Immature natural killer cell (primary cell): Measurements from ENCODE around the gene TTC3. TPM values are rescaled to one million over a fixed set of nuclear protein-coding genes. Genes with fewer than 3 reads are reported as not detected.

Source experiments
- DNase-seq, 3 donors: peaks; one replicate each; pipeline ENCODE4 v3.0.0; 2022; ENCODE audit warnings: mixed read lengths in 1 of 3
- H3K27ac Mint-ChIP-seq, 6 donors: one replicate each; pipeline ENCODE4 v1.8.0; 2020; ENCODE audit warnings: mixed read lengths in 6 of 6, mild to moderate bottlenecking in 5 of 6, inconsistent platforms in 4 of 6, moderate library complexity in 3 of 6
- H3K27me3 Mint-ChIP-seq, 3 donors: one replicate each; pipeline ENCODE4 v1.8.0; 2020 to 2021; ENCODE audit warnings: low read depth in 3 of 3, mild to moderate bottlenecking in 3 of 3, mixed read lengths in 3 of 3, moderate library complexity in 3 of 3, inconsistent platforms in 1 of 3
- H3K36me3 Mint-ChIP-seq, 3 donors: one replicate each; pipeline ENCODE4 v1.8.0; 2020; ENCODE audit warnings: mixed read lengths in 3 of 3, inconsistent platforms in 2 of 3, mild to moderate bottlenecking in 2 of 3
- H3K4me1 Mint-ChIP-seq, 2 donors: one replicate each; pipeline ENCODE4 v1.8.0; 2020; ENCODE audit warnings: inconsistent platforms in 2 of 2, mild to moderate bottlenecking in 2 of 2, mixed read lengths in 2 of 2, moderate library complexity in 1 of 2
- H3K4me3 Mint-ChIP-seq, 5 donors: one replicate each; pipeline ENCODE4 v1.8.0; 2020; ENCODE audit warnings: mild to moderate bottlenecking in 5 of 5, mixed read lengths in 5 of 5, inconsistent platforms in 3 of 5, moderate library complexity in 3 of 5
- H3K9me3 Mint-ChIP-seq, 6 donors: one replicate each; pipeline ENCODE4 v1.8.0; 2020; ENCODE audit warnings: mild to moderate bottlenecking in 6 of 6, mixed read lengths in 6 of 6, inconsistent platforms in 4 of 6, moderate library complexity in 3 of 6
- polyA plus RNA-seq, 3 donors: library from polyadenylated mRNA; unstranded; fragments of 300-500 nt; fragmentation: Illumina TruSeq; gene quantifications; one replicate each; pipeline ENCODE4 v1.2.3, GENCODE V29; 2021

The TTC3 gene
- polyA plus RNA-seq, 3 donors from 2014 or later, result 26.9 to 67.8 (median 31.2) TPM

GRCh38 chr21:37153935-37154350 lies 80.9 kb downstream of the TTC3 start:
- no peak overlapping the region for H3K27ac Mint-ChIP-seq
- peaks cover 33 to 60% (median 36%) of the 10 kb centered on the region in 3 donors for H3K36me3 Mint-ChIP-seq

GRCh38 chr21:37155186-37155585 lies 82.1 kb downstream of the TTC3 start:
- no peak overlapping the region for H3K4me3 Mint-ChIP-seq
- peaks cover 27 to 61% (median 35%) of the 10 kb centered on the region in 3 donors for H3K36me3 Mint-ChIP-seq
- no peaks in the 10 kb centered on the region for H3K4me1 Mint-ChIP-seq
- H3K27ac Mint-ChIP-seq, result no peak overlapping the region
- peaks cover 0 to 3% (median 0%) of the 10 kb centered on the region in 3 donors for H3K27me3 Mint-ChIP-seq
- H3K9me3 Mint-ChIP-seq, result no peaks in the 10 kb centered on the region
- DNase-seq, result no peak

More at GRCh38 chr21:37153935-37154350, 80.9 kb downstream of the TTC3 start:
- Mint-ChIP-seq H3K4me3 (no peak overlapping the region), H3K9me3 (no peaks in the 10 kb centered on the region), H3K4me1 (no peaks in the 10 kb centered on the region), H3K27me3 (no peaks in the 10 kb centered on the region)
- DNase-seq, result no peak

GRCh38 chr21:37157938-37158337 lies 84.9 kb downstream of the TTC3 start:
- H3K9me3 Mint-ChIP-seq, result no peaks in the 10 kb centered on the region
- no peak for DNase-seq
- peaks cover 0 to 3% (median 0%) of the 10 kb centered on the region in 3 donors for H3K27me3 Mint-ChIP-seq
- H3K27ac Mint-ChIP-seq, result peak overlapping the region in 1 of 6 donors; percentile 20
- no peak overlapping the region for H3K4me3 Mint-ChIP-seq
- H3K4me1 Mint-ChIP-seq, result no peaks in the 10 kb centered on the region
- peaks cover 18 to 51% (median 30%) of the 10 kb centered on the region in 3 donors for H3K36me3 Mint-ChIP-seq

GRCh38 chr21:37159053-37159776 lies 86.2 kb downstream of the TTC3 start:
- H3K36me3 Mint-ChIP-seq, result peaks cover 24 to 53% (median 31%) of the 10 kb centered on the region in 3 donors
- H3K4me1 Mint-ChIP-seq, result no peaks in the 10 kb centered on the region
- peaks cover 0 to 3% (median 0%) of the 10 kb centered on the region in 3 donors for H3K27me3 Mint-ChIP-seq
- no peak overlapping the region for H3K4me3 Mint-ChIP-seq
- H3K9me3 Mint-ChIP-seq, result no peaks in the 10 kb centered on the region
- no peak for DNase-seq
- H3K27ac Mint-ChIP-seq, result no peak overlapping the region

GRCh38 chr21:37159949-37160348 lies 86.9 kb downstream of the TTC3 start:
- no peaks in the 10 kb centered on the region for H3K4me1 Mint-ChIP-seq
- DNase-seq, result no peak
- no peaks in the 10 kb centered on the region for H3K9me3 Mint-ChIP-seq
- peaks cover 0 to 3% (median 0%) of the 10 kb centered on the region in 3 donors for H3K27me3 Mint-ChIP-seq
- peaks cover 24 to 52% (median 30%) of the 10 kb centered on the region in 3 donors for H3K36me3 Mint-ChIP-seq
- H3K4me3 Mint-ChIP-seq, result no peak overlapping the region
- H3K27ac Mint-ChIP-seq, result no peak overlapping the region

GRCh38 chr21:37164742-37165141 lies 91.7 kb downstream of the TTC3 start:
- DNase-seq, result no peak
- Mint-ChIP-seq H3K27me3 (no peaks in the 10 kb centered on the region), H3K4me3 (no peak overlapping the region), H3K9me3 (no peaks in the 10 kb centered on the region), H3K27ac (no peak overlapping the region), H3K36me3 (peaks cover 22 to 40% (median 23%) of the 10 kb centered on the region in 3 donors), H3K4me1 (no peaks in the 10 kb centered on the region)

GRCh38 chr21:37165586-37165985 lies 92.5 kb downstream of the TTC3 start:
- Mint-ChIP-seq H3K27ac (no peak overlapping the region), H3K4me1 (no peaks in the 10 kb centered on the region), H3K9me3 (no peaks in the 10 kb centered on the region), H3K27me3 (no peaks in the 10 kb centered on the region), H3K4me3 (no peak overlapping the region), H3K36me3 (peaks cover 23 to 44% (median 26%) of the 10 kb centered on the region in 3 donors)
- no peak for DNase-seq

GRCh38 chr21:37166733-37167132 lies 93.7 kb downstream of the TTC3 start:
- Mint-ChIP-seq H3K4me3 (no peak overlapping the region), H3K27ac (no peak overlapping the region), H3K27me3 (no peaks in the 10 kb centered on the region), H3K4me1 (no peaks in the 10 kb centered on the region), H3K9me3 (no peaks in the 10 kb centered on the region), H3K36me3 (peaks cover 23 to 44% (median 26%) of the 10 kb centered on the region in 3 donors)
- peak; percentile 6 to 21 (median 19) for DNase-seq

GRCh38 chr21:37168666-37169065 lies 95.6 kb downstream of the TTC3 start:
- Mint-ChIP-seq H3K9me3 (no peaks in the 10 kb centered on the region), H3K4me1 (no peaks in the 10 kb centered on the region), H3K27ac (no peak overlapping the region), H3K36me3 (peaks cover 27 to 55% (median 33%) of the 10 kb centered on the region in 3 donors), H3K27me3 (no peaks in the 10 kb centered on the region), H3K4me3 (no peak overlapping the region)
- no peak for DNase-seq

- no peaks in the 10 kb centered on the region for H3K4me1 Mint-ChIP-seq
- H3K36me3 Mint-ChIP-seq, result peaks cover 22 to 55% (median 30%) of the 10 kb centered on the region in 3 donors
- H3K27me3 Mint-ChIP-seq, result no peaks in the 10 kb centered on the region
- no peaks in the 10 kb centered on the region for H3K9me3 Mint-ChIP-seq
- H3K4me3 Mint-ChIP-seq, result no peak overlapping the region
- DNase-seq, result no peak
- peak overlapping the region in 1 of 6 donors; percentile 57 for H3K27ac Mint-ChIP-seq
Observed at GRCh38 chr21:37172646-37173045, 99.6 kb downstream of the TTC3 start.

GRCh38 chr21:37176716-37177115 lies 103.7 kb downstream of the TTC3 start:
- H3K4me1 Mint-ChIP-seq, result no peaks in the 10 kb centered on the region
- no peaks in the 10 kb centered on the region for H3K27me3 Mint-ChIP-seq
- H3K4me3 Mint-ChIP-seq, result no peak overlapping the region
- no peaks in the 10 kb centered on the region for H3K9me3 Mint-ChIP-seq
- H3K36me3 Mint-ChIP-seq, result peaks cover 29 to 59% (median 31%) of the 10 kb centered on the region in 3 donors
- peak overlapping the region in 1 of 6 donors; percentile 24 for H3K27ac Mint-ChIP-seq
- DNase-seq, result no peak

- no peaks in the 10 kb centered on the region for H3K27me3 Mint-ChIP-seq
- peaks cover 25 to 47% (median 25%) of the 10 kb centered on the region in 3 donors for H3K36me3 Mint-ChIP-seq
- peak overlapping the region in 1 of 6 donors; percentile 66 for H3K27ac Mint-ChIP-seq
- H3K4me1 Mint-ChIP-seq, result peaks cover 0 to 2% of the 10 kb centered on the region in 2 donors
- no peak for DNase-seq
- H3K9me3 Mint-ChIP-seq, result no peaks in the 10 kb centered on the region
- H3K4me3 Mint-ChIP-seq, result no peak overlapping the region
Observed at GRCh38 chr21:37181059-37181458, 108.0 kb downstream of the TTC3 start.

GRCh38 chr21:37182222-37182621 lies 109.2 kb downstream of the TTC3 start:
- peaks cover 22 to 46% (median 26%) of the 10 kb centered on the region in 3 donors for H3K36me3 Mint-ChIP-seq

GRCh38 chr21:37183749-37184148 lies 110.7 kb downstream of the TTC3 start:
- H3K9me3 Mint-ChIP-seq, result no peaks in the 10 kb centered on the region
- peaks cover 0 to 2% (median 0%) of the 10 kb centered on the region in 3 donors for H3K27me3 Mint-ChIP-seq
- peaks cover 0 to 2% of the 10 kb centered on the region in 2 donors for H3K4me1 Mint-ChIP-seq
- peaks cover 13 to 36% (median 27%) of the 10 kb centered on the region in 3 donors for H3K36me3 Mint-ChIP-seq
- DNase-seq, result no peak
- H3K27ac Mint-ChIP-seq, result peak overlapping the region in 1 of 6 donors; percentile 34
- no peak overlapping the region for H3K4me3 Mint-ChIP-seq

More at GRCh38 chr21:37182222-37182621, 109.2 kb downstream of the TTC3 start:
- H3K4me1 Mint-ChIP-seq, result peaks cover 0 to 2% of the 10 kb centered on the region in 2 donors
- H3K9me3 Mint-ChIP-seq, result no peaks in the 10 kb centered on the region
- H3K27me3 Mint-ChIP-seq, result peaks cover 0 to 2% (median 0%) of the 10 kb centered on the region in 3 donors
- H3K4me3 Mint-ChIP-seq, result no peak overlapping the region
- DNase-seq, result no peak
- peak overlapping the region in 3 of 6 donors; percentile 13 to 57 (median 34) for H3K27ac Mint-ChIP-seq
